ENCODE measurements around the gene GOLGA8K.
"Not testable (repeated sequence)": the region's sequence is repeated elsewhere in the genome, so short reads cannot be mapped to it uniquely, and the experiment has no call there.

GRCh38 chr15:32366492-32366891 is 36.6 kb downstream of the GOLGA8K start:
- TF ChIP-seq SPI1 (IDR thresholded peaks at IDR 0.05; ENCODE audit: borderline replicate concordance, low read depth); CTCF (IDR thresholded peaks at IDR 0.05; ENCODE audit: insufficient read depth, low read length); REST (IDR thresholded peaks at IDR 0.05; ENCODE audit: insufficient replicate concordance, low read depth); POLR2AphosphoS5 (IDR thresholded peaks at IDR 0.05; ENCODE audit: low read depth): not testable (repeated sequence)
